Mesothelial cell of epicardium (in vitro differentiated cells): ENCODE data around the gene CFAP206. TPM values are rescaled to one million over a fixed set of nuclear protein-coding genes. Genes with fewer than 3 reads are reported as not detected.
A peak's percentile ranks its signal among the peaks of the same experiment; 100 is the strongest.

Source experiments
- DNase-seq, 2 experiments: peaks; one replicate each; pipeline ENCODE4 v3.0.0; 2021; ENCODE audit warnings: low spot score in 2 of 2; ENCODE audit not compliant: unreplicated experiment in 2 of 2
- H3K27ac Mint-ChIP-seq: 2 replicates; pipeline ENCODE4 v1.8.0; 2021; ENCODE audit warnings: mixed read lengths
- H3K27me3 Mint-ChIP-seq: 2 replicates; pipeline ENCODE4 v1.8.0; 2021; ENCODE audit warnings: low read depth, mixed read lengths
- H3K36me3 Mint-ChIP-seq: 2 replicates; pipeline ENCODE4 v1.8.0; 2021; ENCODE audit warnings: mixed read lengths
- H3K4me1 Mint-ChIP-seq: 2 replicates; pipeline ENCODE4 v1.8.0; 2021; ENCODE audit warnings: mixed read lengths
- H3K4me3 Mint-ChIP-seq: 2 replicates; pipeline ENCODE4 v1.8.0; 2021; ENCODE audit warnings: mild to moderate bottlenecking, moderate library complexity, mixed read lengths
- H3K9me3 Mint-ChIP-seq: 2 replicates; pipeline ENCODE4 v1.8.0; 2021; ENCODE audit warnings: mixed read lengths
- total RNA-seq: library from RNA; stranded (reverse); gene quantifications from 3 replicates; pipeline ENCODE4 v1.2.1, GENCODE V29; 2021
- TF ChIP-seq, protein P1 (sequence below): fragments of 200-600 bp; sonication (generic); IDR thresholded peaks from one replicate; pipeline ENCODE4 v1.5.0; 2021; ENCODE audit warnings: antibody characterized with exemption; ENCODE audit not compliant: unreplicated experiment

Gene CFAP206
- total RNA-seq, 1 donor from 2014 or later, result 1.5 TPM

DNA sequence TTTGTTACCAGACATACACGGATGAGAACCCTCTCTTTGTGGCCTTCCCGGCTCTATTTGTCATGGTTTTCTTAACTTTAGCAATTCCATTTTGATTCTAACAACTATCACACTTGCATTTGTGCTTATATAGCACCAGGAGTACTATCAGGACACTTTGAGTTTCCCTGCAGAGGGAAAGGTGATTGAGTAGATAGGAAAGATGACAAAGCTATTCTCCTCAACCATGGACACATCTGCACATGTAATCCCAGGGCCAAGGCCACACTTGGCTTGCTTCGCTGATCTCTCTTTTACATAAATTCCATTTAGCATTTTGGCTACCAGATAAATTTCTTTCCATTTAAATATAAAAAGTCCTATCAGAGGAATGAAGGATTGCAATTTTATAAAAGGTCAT, 23.3 kb upstream of the CFAP206 start:
- no peaks in the 10 kb centered on the region for H3K27me3 Mint-ChIP-seq
- H3K36me3 Mint-ChIP-seq, result peaks cover 2% of the 10 kb centered on the region
- H3K4me3 Mint-ChIP-seq, result no peak overlapping the region
- TF ChIP-seq, protein P1, sequence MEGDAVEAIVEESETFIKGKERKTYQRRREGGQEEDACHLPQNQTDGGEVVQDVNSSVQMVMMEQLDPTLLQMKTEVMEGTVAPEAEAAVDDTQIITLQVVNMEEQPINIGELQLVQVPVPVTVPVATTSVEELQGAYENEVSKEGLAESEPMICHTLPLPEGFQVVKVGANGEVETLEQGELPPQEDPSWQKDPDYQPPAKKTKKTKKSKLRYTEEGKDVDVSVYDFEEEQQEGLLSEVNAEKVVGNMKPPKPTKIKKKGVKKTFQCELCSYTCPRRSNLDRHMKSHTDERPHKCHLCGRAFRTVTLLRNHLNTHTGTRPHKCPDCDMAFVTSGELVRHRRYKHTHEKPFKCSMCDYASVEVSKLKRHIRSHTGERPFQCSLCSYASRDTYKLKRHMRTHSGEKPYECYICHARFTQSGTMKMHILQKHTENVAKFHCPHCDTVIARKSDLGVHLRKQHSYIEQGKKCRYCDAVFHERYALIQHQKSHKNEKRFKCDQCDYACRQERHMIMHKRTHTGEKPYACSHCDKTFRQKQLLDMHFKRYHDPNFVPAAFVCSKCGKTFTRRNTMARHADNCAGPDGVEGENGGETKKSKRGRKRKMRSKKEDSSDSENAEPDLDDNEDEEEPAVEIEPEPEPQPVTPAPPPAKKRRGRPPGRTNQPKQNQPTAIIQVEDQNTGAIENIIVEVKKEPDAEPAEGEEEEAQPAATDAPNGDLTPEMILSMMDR, result no peak
- H3K27ac Mint-ChIP-seq, result peak overlapping the region; percentile 0
- no peaks in the 10 kb centered on the region for H3K4me1 Mint-ChIP-seq
- DNase-seq, result no peak
- no peaks in the 10 kb centered on the region for H3K9me3 Mint-ChIP-seq

DNA sequence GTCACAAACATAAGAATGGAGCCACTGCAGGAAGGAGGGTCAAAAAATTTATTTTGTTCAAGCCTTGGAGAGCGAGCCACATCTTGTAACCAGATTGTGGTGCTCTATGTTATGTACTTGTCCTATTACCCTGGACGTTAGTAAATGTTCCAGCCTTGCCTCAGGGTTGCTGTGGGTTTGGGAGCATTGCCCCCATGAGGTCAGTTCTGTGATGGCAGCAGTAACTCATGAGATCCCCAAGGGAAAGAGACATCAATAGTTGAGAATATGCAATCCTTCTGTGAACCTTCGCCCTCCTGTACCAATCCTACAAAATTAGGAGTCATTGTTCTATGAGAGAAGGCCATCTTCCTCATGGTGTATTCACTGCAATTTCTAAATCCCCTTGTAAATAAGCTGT, 16.4 kb upstream of the CFAP206 start:
- no peak for DNase-seq
- Mint-ChIP-seq H3K27ac (no peak overlapping the region), H3K4me3 (no peak overlapping the region)

DNA sequence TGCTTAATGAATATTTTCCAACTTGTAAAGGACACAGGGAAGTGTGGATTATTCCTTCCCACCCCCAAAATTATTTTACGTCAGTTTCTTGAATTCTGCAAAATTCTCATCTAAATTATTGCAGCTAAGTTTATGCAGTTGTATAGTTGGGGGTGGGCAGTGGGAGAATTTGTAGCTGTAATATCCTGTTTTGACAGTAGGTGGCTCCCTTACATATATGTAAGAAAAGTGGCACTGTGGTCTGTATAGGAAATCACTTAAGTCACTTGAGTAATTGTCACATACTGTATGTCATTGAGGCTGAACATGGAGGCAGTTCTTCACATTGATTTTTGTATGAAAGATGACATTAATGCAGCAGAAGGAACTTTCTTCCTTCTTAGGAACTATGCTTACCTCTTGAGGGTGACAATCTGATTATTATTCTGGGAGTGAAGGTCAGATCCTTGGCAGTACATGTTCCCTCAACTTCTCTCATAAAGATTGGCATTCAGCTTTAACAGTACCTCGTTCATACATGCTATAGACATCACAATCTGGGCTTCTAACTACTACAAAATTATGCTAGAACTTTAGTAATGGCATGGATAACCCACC, 14.6 kb upstream of the CFAP206 start:
- no peaks in the 10 kb centered on the region for H3K27me3 Mint-ChIP-seq
- TF ChIP-seq, protein P1, result peak; percentile 82
- H3K36me3 Mint-ChIP-seq, result no peaks in the 10 kb centered on the region
- no peak for DNase-seq
- H3K9me3 Mint-ChIP-seq, result no peaks in the 10 kb centered on the region
- no peak overlapping the region for H3K27ac Mint-ChIP-seq
- H3K4me1 Mint-ChIP-seq, result peaks cover 11% of the 10 kb centered on the region
- no peak overlapping the region for H3K4me3 Mint-ChIP-seq

More for the DNA sequence above, 16.4 kb upstream of the CFAP206 start:
- H3K27me3 Mint-ChIP-seq, result no peaks in the 10 kb centered on the region
- H3K36me3 Mint-ChIP-seq, result no peaks in the 10 kb centered on the region
- H3K9me3 Mint-ChIP-seq, result no peaks in the 10 kb centered on the region
- TF ChIP-seq, protein P1, result peak; percentile 24
- H3K4me1 Mint-ChIP-seq, result no peaks in the 10 kb centered on the region

DNA sequence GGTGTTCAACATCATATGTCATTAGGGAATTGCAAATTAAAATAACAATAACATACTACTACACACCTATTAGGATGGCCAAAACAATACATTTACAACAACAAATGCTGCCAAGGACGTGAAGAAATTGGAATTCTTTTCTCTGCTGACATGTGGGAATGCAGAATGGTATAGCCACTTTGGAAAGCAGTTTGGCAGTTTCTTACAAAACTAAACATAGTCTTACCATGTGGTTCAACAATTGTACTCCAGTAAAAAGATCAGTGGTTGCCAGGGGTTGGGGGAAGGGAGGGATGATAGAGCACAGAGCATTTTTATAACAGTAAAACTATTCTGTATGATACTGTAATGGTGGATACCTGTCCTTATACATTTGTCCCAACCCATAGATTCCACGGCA, 12.3 kb upstream of the CFAP206 start:
- H3K4me1 Mint-ChIP-seq, result peaks cover 13% of the 10 kb centered on the region
- no peak overlapping the region for H3K4me3 Mint-ChIP-seq
- TF ChIP-seq, protein P1, result no peak
- H3K36me3 Mint-ChIP-seq, result no peaks in the 10 kb centered on the region
- DNase-seq, result no peak
- H3K27ac Mint-ChIP-seq, result no peak overlapping the region
- no peaks in the 10 kb centered on the region for H3K9me3 Mint-ChIP-seq
- no peaks in the 10 kb centered on the region for H3K27me3 Mint-ChIP-seq

DNA sequence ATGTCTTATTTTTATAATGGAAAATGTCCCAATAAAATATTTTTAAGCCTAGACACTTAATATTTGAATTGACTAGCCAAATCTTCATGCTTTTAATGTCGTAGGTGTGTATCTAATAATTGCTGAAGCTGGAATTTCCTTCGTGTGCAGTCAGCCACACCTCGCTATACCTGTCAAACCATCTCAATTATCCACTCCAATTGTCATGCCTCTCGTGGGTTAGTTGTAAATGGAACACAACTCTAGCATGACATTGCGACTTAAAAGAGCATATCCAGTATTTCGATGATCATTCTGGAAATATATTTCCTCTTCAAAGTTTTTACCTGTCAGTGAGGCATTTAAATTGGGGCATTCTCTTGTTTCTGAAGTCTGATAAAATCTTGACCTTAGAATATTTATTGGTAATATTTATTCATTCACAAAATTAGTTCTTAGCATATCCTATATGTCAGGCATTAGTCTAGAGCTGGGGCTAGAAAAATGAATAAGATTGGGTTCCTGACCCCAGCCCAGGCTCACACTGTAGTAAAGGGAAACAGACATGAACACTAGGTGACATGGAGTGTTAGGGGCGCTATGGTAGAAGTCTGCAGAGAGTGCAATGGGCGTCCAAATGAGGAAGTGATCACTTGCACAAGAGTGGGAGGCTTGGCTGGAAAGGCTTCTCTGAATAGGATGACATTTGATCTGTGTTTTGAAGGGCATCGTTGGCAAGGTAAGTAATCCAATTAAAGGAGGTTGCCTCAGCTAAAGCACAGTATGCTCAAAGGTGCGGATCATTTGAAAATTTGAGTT, 11.0 kb upstream of the CFAP206 start:
- Mint-ChIP-seq H3K9me3 (no peaks in the 10 kb centered on the region), H3K4me3 (no peak overlapping the region), H3K27ac (no peak overlapping the region), H3K4me1 (peaks cover 13% of the 10 kb centered on the region), H3K27me3 (no peaks in the 10 kb centered on the region), H3K36me3 (no peaks in the 10 kb centered on the region)
- no peak for DNase-seq
- TF ChIP-seq, protein P1, result no peak
